Endothelial cell of umbilical vein (primary cell): ENCODE results near the gene ZFYVE28. TPM values are rescaled to one million over a fixed set of nuclear protein-coding genes. Genes with fewer than 3 reads are reported as not detected.
"Not testable (repeated sequence)": the region's sequence is repeated elsewhere in the genome, so short reads cannot be mapped to it uniquely, and the experiment has no call there.

Experiments
- BruUV-seq: library from RNA; stranded (reverse); fragments of 400-500 nt; replicated peaks from 2 replicates; lab custom pipeline; 2021; lab: Mats Ljungman, UMichigan
- CTCF ChIA-PET: fragments of 300-600, 350-600 bp; sonication (Branson Sonifier 250); formaldehyde crosslinking; loops from one replicate; lab custom pipeline; 2021; ENCODE audit warnings: antibody characterized with exemption, inconsistent platforms; lab: Charles Lee
- POLR2A ChIA-PET: fragments of 300-600, 350-600 bp; sonication (Branson Sonifier 250); formaldehyde crosslinking; loops from one replicate; lab custom pipeline; 2021; ENCODE audit warnings: antibody characterized with exemption, inconsistent platforms; lab: Charles Lee
- DNase-seq: peaks from one replicate; pipeline ENCODE4 v3.0.0-alpha.2; 2011; ENCODE audit warnings: low read depth, low spot score
- FAIRE-seq: peaks from 2 replicates; lab custom pipeline; 2011; peaks lifted over from hg19 to GRCh38; lab: Jason Lieb, UNC
- H2AFZ ChIP-seq: 2 replicates; pipeline ENCODE4 v1.6.0; 2012; ENCODE audit warnings: low read depth, low read length, control low read depth, inconsistent platforms
- H3K27ac ChIP-seq: 2 replicates; pipeline ENCODE4 v1.5.1; 2011; ENCODE audit warnings: low read depth, mild to moderate bottlenecking, control low read depth, low read length, moderate library complexity; ENCODE audit not compliant: insufficient read depth
- H3K27me3 ChIP-seq, 2 experiments: 2 replicates each; pipeline versions ENCODE4 v1.6.0 to v1.6.1; 2011; ENCODE audit warnings: low read length in 2 of 2, mixed read lengths in 1 of 2; ENCODE audit not compliant: control insufficient read depth in 2 of 2, insufficient read depth in 2 of 2
- H3K36me3 ChIP-seq, 2 experiments: 2 replicates in 1 of 2; 3 replicates in 1 of 2; pipeline ENCODE4 v1.5.1; 2011; ENCODE audit warnings: low read length in 2 of 2, mild to moderate bottlenecking in 1 of 2, moderate library complexity in 1 of 2; ENCODE audit not compliant: control insufficient read depth in 2 of 2, insufficient read depth in 2 of 2; ENCODE audit errors: extremely low read depth in 1 of 2
- H3K4me1 ChIP-seq: 3 replicates; pipeline ENCODE4 v1.5.1; 2011; ENCODE audit warnings: mild to moderate bottlenecking, low read length; ENCODE audit not compliant: control insufficient read depth, insufficient read depth; ENCODE audit errors: extremely low read depth
- H3K4me2 ChIP-seq: 2 replicates; pipeline ENCODE4 v1.6.1; 2011; ENCODE audit warnings: low read length, control low read depth, mixed read lengths; ENCODE audit not compliant: insufficient read depth
- H3K4me3 ChIP-seq, 3 experiments: fragments of 200-600 bp in 1 of 3; sonication (generic), shearing (Covaris generic) in 1 of 3; replicated peaks in 1 of 3; 2 replicates each; pipeline ENCODE4 v1.5.1; 2011 to 2016; ENCODE audit warnings: control low read depth in 3 of 3, low read length in 3 of 3, mild to moderate bottlenecking in 2 of 3, inconsistent platforms in 1 of 3, low read depth in 1 of 3, moderate library complexity in 1 of 3; ENCODE audit not compliant: insufficient read depth in 1 of 3
- H3K79me2 ChIP-seq: 2 replicates; pipeline ENCODE4 v1.6.0; 2012; ENCODE audit warnings: low read length, inconsistent platforms; ENCODE audit not compliant: control insufficient read depth, insufficient read depth
- H3K9ac ChIP-seq: replicated peaks from 2 replicates; pipeline ENCODE3; 2011; ENCODE audit warnings: low read length, control low read depth; ENCODE audit not compliant: insufficient read depth; ENCODE audit errors: extremely low read depth
- H3K9me1 ChIP-seq: replicated peaks from 3 replicates; pipeline ENCODE4 v1.6.0; 2011; ENCODE audit warnings: mild to moderate bottlenecking, low read length; ENCODE audit not compliant: control insufficient read depth, insufficient read depth; ENCODE audit errors: extremely low read depth
- H3K9me3 ChIP-seq: replicated peaks from 2 replicates; pipeline ENCODE4 v1.5.1; 2012; ENCODE audit warnings: low read length, inconsistent platforms; ENCODE audit not compliant: control insufficient read depth, insufficient read depth
- H4K20me1 ChIP-seq: replicated peaks from 2 replicates; pipeline ENCODE3; 2011; ENCODE audit warnings: mild to moderate bottlenecking, low read length; ENCODE audit not compliant: control insufficient read depth, insufficient read depth; ENCODE audit errors: extremely low read depth
- CTCF ChIP-seq, 2 donors: IDR thresholded peaks; 1 replicate in 1 of 2; 2 replicates in 1 of 2; pipeline ENCODE4 v1.5.1; 2011; ENCODE audit warnings: low read length in 2 of 2, mild to moderate bottlenecking in 2 of 2, moderate library complexity in 2 of 2, control low read depth in 1 of 2, inconsistent platforms in 1 of 2, low read depth in 1 of 2; ENCODE audit not compliant: insufficient read depth in 1 of 2; ENCODE audit errors: extremely low read depth in 1 of 2
- GATA2 ChIP-seq: IDR thresholded peaks from 2 replicates; pipeline ENCODE4 v1.7.0; 2011; ENCODE audit warnings: low read depth, mild to moderate bottlenecking, moderate library complexity, mixed read lengths, low read length; ENCODE audit not compliant: insufficient read length, insufficient read depth
- POLR2AphosphoS5 ChIP-seq: IDR thresholded peaks from 2 replicates; pipeline ENCODE4 v1.6.1; 2012; ENCODE audit warnings: low read depth, mild to moderate bottlenecking, control low read depth, low read length, moderate library complexity; ENCODE audit not compliant: insufficient read depth
- dilution Hi-C: fragments of 300-500 bp; cut with MboI; formaldehyde crosslinking; loops from one replicate; pipeline ENCODE4 v1.15.0; 2019; ENCODE audit warnings: low sequenced_read_pairs; ENCODE audit not compliant: extremely low pct_ligation_motif_present
- intact Hi-C: fragments of 100-400 bp; cut with micrococcal nuclease; formaldehyde crosslinking; loops from one replicate; pipeline ENCODE4 v1.10.0; 2022
- polyA plus RNA-seq, 4 experiments: library from polyadenylated mRNA; depleted of rRNA in 3 of 4; stranded (reverse) in 3 of 4; unstranded in 1 of 4; fragments of >200 nt; gene quantifications; 2 replicates each; pipeline versions ENCODE4 v1.2.1 to v1.2.3, GENCODE V29; 2011 to 2012; ENCODE audit warnings: missing spikeins in 1 of 4
- total RNA-seq: library from RNA; stranded (reverse); gene quantifications from 2 replicates; pipeline ENCODE4 v1.2.3, GENCODE V29; 2021

The ZFYVE28 gene
- total and polyA plus RNA-seq, 2 donors (not counting 3 experiments of a cell fraction or from before 2014, with no cell fraction given) = 5.8 to 7.1 TPM

GRCh38 chr4:2222838-2223237 is 195.6 kb downstream of the ZFYVE28 start:
- TF ChIP-seq POLR2AphosphoS5 (no peak), GATA2 (no peak), CTCF (IDR thresholded peaks at IDR 0.05; ENCODE audit: extremely low read depth in 1 of 2, insufficient read depth in 1 of 2, low read depth in 1 of 2, low read length in 2 of 2) (no peak)
- Histone ChIP-seq H3K36me3 (peaks cover 0 to 6% of the 10 kb centered on the region in 2 experiments), H3K9me1 (no peaks in the 10 kb centered on the region), H4K20me1 (no peaks in the 10 kb centered on the region), H3K4me2 (no peak overlapping the region), H3K4me3 (no peak overlapping the region), H3K9me3 (no peaks in the 10 kb centered on the region), H3K79me2 (no peaks in the 10 kb centered on the region), H3K27ac (no peak overlapping the region), H3K9ac (no peak overlapping the region), H3K27me3 (no peaks in the 10 kb centered on the region), H3K4me1 (no peaks in the 10 kb centered on the region), H2AFZ (no peak overlapping the region)
- no TSS peak for BruUV-seq
- intact Hi-C loops (no loop called here), dilution Hi-C loops (no loop called here)
- FAIRE-seq (no peak), DNase-seq (no peak)
- ChIA-PET POLR2A (interaction anchor here (0.7 kb wide), 1 partner anchor 27 kb away, joined by 4 read pairs; no protein-coding TSS in a partner anchor), CTCF (interaction anchor here (3.2 kb wide), 1 partner anchor 10 kb away, joined by 23 read pairs; no protein-coding TSS in a partner anchor)

GRCh38 chr4:2221378-2221777 is 197.1 kb downstream of the ZFYVE28 start:
- H3K4me1 ChIP-seq, dilution Hi-C loops, H3K4me3 ChIP-seq, intact Hi-C loops, H3K9ac ChIP-seq, DNase-seq, H4K20me1 ChIP-seq, H3K9me1 ChIP-seq, BruUV-seq, POLR2A ChIA-PET, H3K4me2 ChIP-seq, H2AFZ ChIP-seq, H3K79me2 ChIP-seq, H3K36me3 ChIP-seq, FAIRE-seq, H3K9me3 ChIP-seq, H3K27ac ChIP-seq, H3K27me3 ChIP-seq: not testable (repeated sequence)
- CTCF ChIA-PET = interaction anchor here (0.9 to 3.2 kb wide), 7 partner anchors 9 to 244 kb away, joined by 3 to 149 read pairs (median 23); partner anchors contain the start of genes HAUS3 and POLN
